ENCODE data around the gene SDF4.
A peak's percentile ranks its signal among the peaks of the same experiment; 100 is the strongest.

Gene SDF4

GRCh38 chr1:1232796-1233566 is 1.2 kb upstream of the SDF4 start:
- Histone ChIP-seq H3K27ac (peak overlapping the region in 7 of 21 experiments; percentile 11 to 58 (median 37)), H3K4me3 (peak overlapping the region in 6 of 7 experiments; percentile 11 to 41 (median 28))

- peak within 1 kb of the TSS; percentile 62 to 97 (median 83) for H3K4me3 ChIP-seq
- peak within 1 kb of the TSS; percentile 88 to 99 (median 97) for H3K27ac ChIP-seq
Observed at GRCh38 chr1:1232208-1232795, 501 bp upstream of the SDF4 start, which contains the start of gene B3GALT6. B3GALT6 (plus strand) TSS chr1:1232237; CDS start chr1:1232279, 42 bp downstream.

GRCh38 chr1:1230656-1231399 is 973 bp downstream of the SDF4 start:
- Histone ChIP-seq H3K27ac (peak overlapping the region in 20 of 21 experiments; percentile 88 to 99 (median 97)), H3K4me3 (peak overlapping the region; percentile 62 to 97 (median 83))

GRCh38 chr1:1229770-1230169 is 2.0 kb downstream of the SDF4 start:
- no peak overlapping the region for H3K4me3 ChIP-seq
- no peak overlapping the region for H3K27ac ChIP-seq

GRCh38 chr1:1228596-1229321 is 3.0 kb downstream of the SDF4 start:
- Histone ChIP-seq H3K27ac (no peak overlapping the region), H3K4me3 (no peak overlapping the region)

- H3K27ac ChIP-seq: no peak overlapping the region
- no peak overlapping the region for H3K4me3 ChIP-seq
Observed at GRCh38 chr1:1228187-1228586, 3.6 kb downstream of the SDF4 start.

- Histone ChIP-seq H3K4me3 (no peak overlapping the region), H3K27ac (no peak overlapping the region)
Observed at GRCh38 chr1:1227386-1227785, 4.4 kb downstream of the SDF4 start.

GRCh38 chr1:1226566-1227362 is 5.0 kb downstream of the SDF4 start:
- Histone ChIP-seq H3K4me3 (no peak overlapping the region), H3K27ac (no peak overlapping the region)

- no peak overlapping the region for H3K4me3 ChIP-seq
- no peak overlapping the region for H3K27ac ChIP-seq
Observed at GRCh38 chr1:1225913-1226312, 5.9 kb downstream of the SDF4 start.

- Histone ChIP-seq H3K27ac (no peak overlapping the region), H3K4me3 (no peak overlapping the region)
Observed at GRCh38 chr1:1225238-1225845, 6.5 kb downstream of the SDF4 start.

GRCh38 chr1:1223891-1224290 is 7.9 kb downstream of the SDF4 start:
- Histone ChIP-seq H3K4me3 (no peak overlapping the region), H3K27ac (no peak overlapping the region)

- Histone ChIP-seq H3K4me3 (no peak overlapping the region), H3K27ac (no peak overlapping the region)
Observed at GRCh38 chr1:1223321-1223720, 8.5 kb downstream of the SDF4 start.

- H3K27ac ChIP-seq: no peak overlapping the region
- no peak overlapping the region for H3K4me3 ChIP-seq
Observed at GRCh38 chr1:1222575-1223225, 9.1 kb downstream of the SDF4 start.

GRCh38 chr1:1221887-1222574 is 9.8 kb downstream of the SDF4 start:
- H3K27ac ChIP-seq: no peak overlapping the region

GRCh38 chr1:1220197-1220596 is 11.6 kb downstream of the SDF4 start:
- Histone ChIP-seq H3K27ac (peak overlapping the region in 1 of 21 experiments; percentile 47), H3K4me3 (no peak overlapping the region)

More at GRCh38 chr1:1221887-1222574, 9.8 kb downstream of the SDF4 start:
- no peak overlapping the region for H3K4me3 ChIP-seq

GRCh38 chr1:1219341-1219740 is 12.5 kb downstream of the SDF4 start:
- Histone ChIP-seq H3K4me3 (no peak overlapping the region), H3K27ac (peak overlapping the region in 9 of 21 experiments; percentile 7 to 67 (median 43))

GRCh38 chr1:1218524-1219200 is 13.1 kb downstream of the SDF4 start:
- H3K4me3 ChIP-seq: no peak overlapping the region
- H3K27ac ChIP-seq: peak overlapping the region in 6 of 21 experiments; percentile 8 to 67 (median 46)
